ENCODE measurements around the gene ULBP1.
"Not testable (repeated sequence)": the region's sequence is repeated elsewhere in the genome, so short reads cannot be mapped to it uniquely, and the experiment has no call there.

Gene ULBP1

DNA sequence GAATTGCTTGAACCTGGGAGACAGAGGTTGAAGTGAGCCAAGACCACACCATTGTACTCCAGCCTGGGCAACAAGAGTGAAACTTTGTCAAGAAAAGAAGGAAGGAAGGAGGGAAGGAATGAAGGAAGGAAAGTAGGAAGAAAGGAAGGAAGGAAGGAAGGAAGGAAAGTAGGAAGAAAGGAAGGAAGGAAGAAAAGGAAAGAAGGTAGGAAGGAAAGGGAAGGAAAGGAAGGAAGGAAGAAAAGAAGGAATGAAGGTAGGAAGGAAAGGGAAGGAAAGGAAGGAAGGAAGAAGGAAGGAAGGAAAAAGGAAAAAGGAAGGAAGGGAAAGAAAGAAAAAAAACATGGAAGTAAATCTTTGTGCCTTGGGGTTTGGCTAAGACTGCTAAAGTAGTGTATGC, 11.7 kb downstream of the ULBP1 start:
- no peak for DNase-seq (ENCODE audit: low read depth in 2 of 2)

GRCh38 chr6:149977221-149977620, 13.5 kb downstream of the ULBP1 start:
- DNase-seq (ENCODE audit: low read depth in 2 of 2), result no peak

GRCh38 chr6:149978610-149979009, 14.9 kb downstream of the ULBP1 start:
- no peak for DNase-seq (ENCODE audit: low read depth in 2 of 2)

DNA sequence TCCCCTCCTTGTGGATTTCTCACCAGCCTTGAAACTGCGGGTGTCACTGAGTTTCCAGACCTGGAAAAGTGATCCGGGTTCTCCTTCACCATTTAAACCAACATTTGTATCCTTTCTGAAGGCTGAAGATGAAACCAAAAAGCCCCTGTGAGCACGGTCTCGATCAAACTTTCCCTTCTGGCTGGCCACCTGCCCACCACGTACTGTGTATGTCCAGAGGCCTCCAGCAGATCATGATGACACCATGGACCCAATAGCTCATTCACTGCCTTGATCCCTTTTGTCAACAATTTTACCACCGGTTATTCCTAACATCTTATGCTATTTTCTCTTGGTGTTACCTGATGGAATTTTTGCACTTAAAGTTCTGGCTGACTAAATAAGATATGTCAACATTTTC, 15.6 kb downstream of the ULBP1 start:
- DNase-seq (ENCODE audit: low read depth in 2 of 2), result no peak

DNA sequence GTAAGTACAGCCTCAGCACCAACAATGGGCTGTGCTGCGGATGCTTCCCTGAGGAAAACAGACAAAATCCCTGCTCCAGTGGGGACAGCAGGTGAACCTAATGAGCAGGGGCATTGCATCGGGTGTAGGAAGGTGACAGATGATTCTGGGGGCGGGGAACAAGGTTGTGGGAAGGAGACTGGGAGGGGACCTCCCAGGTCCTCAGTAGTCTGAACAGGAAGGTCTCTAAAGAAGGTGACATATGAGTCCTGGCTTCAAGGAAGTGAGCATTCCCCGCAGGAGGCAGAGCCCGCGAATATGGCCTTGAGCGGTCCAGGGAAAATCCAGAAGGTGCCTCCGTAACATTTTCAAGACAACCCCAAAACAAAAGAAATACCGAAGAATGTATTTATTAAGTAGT, 19.4 kb downstream of the ULBP1 start:
- DNase-seq (ENCODE audit: low read depth in 2 of 2), result no peak

GRCh38 chr6:149984773-149985172, 21.0 kb downstream of the ULBP1 start:
- DNase-seq (ENCODE audit: low read depth in 2 of 2), result no peak

DNA sequence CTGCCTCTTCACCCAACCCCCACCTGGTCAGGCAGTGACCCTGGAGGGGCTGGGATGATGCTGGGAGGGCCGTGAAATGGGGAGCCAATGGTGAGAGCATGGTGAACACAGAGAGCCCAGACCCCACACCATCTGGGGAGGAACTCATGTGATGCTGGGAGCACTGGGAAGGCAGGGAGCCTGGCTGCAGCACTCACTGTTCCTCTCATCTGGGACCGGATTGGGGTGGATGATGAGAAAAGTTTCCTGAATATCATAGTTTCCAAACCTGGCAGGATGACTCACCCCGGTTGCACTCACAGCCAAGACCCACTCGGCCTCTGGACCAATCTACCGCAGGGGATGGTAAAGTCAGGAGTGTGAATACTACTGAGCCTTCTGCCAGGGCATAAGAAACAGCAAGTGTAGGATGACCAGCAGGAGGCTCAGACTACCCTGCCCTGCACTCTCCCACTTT, 21.8 kb downstream of the ULBP1 start:
- no peak for DNase-seq (ENCODE audit: low read depth in 2 of 2)

GRCh38 chr6:149987602-149988107, 23.9 kb downstream of the ULBP1 start:
- DNase-seq (ENCODE audit: low read depth in 2 of 2), result no peak

DNA sequence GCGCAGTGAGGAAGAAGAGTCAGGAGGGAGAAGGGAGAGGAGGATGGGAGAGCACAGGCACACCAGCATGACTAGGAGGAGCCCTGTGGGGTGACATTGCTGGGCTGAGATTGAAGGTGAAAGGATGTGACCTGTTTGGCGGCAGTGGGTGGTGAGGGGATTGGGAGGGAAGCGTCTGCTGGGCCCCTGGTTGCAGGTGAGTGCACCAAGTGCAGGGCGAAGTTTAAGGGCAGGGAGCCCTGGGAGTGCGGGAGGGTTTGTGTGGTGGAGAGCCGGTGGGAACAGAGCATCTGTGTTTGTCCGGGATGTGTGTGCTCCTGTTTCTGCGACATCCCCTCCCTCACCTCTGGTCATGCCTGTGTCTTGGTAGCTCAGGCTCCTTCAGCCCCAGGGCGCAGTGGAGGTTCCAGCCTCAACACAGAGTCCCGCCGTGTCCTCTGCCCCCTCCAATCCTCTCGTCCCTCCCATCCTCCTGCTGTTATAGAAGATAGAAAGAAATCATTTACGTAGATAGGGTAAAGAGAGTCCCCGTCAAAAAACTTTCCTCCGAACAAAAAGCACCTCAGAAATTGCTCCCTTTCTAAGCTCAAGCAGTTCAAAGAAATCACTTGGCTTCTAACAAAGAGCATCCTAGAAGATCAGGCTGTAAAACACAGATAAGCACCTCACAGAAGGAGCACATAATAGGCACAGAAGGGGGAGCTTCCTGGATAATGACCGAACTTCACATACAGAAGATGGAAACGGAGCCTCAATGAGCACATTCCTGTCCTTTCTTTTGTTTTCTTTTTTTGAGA, 25.0 kb downstream of the ULBP1 start:
- DNase-seq (ENCODE audit: low read depth in 2 of 2), result no peak

DNA sequence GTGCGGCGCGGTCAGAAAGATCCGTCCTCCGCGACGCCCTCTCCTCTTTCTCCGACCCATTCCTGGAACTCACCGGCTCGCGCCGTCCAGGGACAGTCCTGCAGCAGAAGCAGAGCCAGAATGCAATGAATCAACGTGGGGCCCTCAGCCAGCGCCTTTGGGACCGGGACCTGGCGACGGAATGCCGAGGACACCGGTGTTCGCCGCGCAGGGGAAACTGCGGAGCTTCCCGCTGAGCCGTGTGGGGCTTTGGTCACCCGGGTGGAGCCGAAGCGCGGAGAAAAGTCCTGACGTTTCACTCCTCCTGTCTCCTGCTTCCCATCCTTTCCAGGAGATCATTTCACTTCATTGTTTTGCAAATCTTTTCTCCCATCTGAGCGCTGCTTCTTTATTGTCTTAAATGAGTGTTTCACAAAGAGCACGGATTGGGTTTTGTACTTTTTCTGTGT, 26.5 kb downstream of the ULBP1 start:
- no peak for DNase-seq (ENCODE audit: low read depth in 2 of 2)

DNA sequence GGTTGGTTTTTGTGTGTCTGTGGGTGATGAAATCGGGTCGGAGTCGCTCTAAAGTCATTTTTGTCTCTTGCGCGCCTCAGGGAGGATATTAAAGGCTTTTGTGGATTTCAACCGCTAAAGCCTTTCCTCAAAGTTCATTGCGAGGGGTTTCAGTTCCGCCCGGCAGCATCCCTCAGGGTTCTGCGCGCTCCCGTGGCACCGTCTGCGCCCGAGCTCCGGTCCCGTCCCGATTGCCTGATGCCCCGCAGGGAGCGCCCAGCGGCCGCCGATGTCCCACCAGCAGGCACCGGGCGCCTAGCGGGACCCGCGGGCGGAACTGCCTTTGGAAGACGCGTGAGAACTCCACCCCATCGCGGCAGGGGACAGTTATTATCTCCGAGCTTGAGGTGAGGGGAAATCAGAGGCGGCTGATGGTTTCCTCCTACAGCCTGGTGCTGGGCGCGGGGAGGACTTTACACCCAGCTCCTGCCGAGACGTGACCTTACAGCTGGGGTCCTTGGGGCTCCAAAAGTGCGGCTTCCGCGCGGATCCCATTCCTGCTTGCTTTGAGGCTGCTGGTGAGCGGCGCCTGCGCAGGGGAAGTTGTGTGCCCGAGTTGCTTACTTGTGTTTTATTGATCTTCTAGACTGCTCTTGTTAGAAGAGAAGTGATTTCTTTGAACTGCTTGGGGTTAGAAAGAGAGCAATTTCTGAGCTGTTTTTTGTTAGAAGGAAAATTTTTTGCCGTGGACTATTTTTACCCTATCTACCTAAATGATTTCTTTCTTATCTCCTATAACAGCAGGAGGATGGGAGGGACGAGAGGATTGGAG, 27.1 kb downstream of the ULBP1 start:
- DNase-seq (ENCODE audit: low read depth in 2 of 2), result no peak

DNA sequence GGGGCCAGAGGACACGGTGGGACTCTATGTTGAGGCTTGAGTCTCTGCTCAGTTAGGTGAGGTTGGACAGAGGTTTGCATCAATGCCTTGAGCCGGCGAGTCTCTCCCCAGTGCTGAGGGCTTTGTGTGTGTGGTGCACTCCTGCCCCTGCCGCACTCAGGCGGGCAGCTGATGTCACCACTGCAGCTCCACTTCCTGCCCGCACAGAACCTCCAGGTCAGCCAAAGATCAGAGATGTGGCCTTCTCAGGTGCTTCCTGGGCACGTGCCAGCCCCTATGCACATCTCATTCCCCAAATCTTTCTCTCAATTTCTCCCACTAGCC, 27.7 kb downstream of the ULBP1 start:
- DNase-seq (ENCODE audit: low read depth in 2 of 2), result not testable (repeated sequence)

DNA sequence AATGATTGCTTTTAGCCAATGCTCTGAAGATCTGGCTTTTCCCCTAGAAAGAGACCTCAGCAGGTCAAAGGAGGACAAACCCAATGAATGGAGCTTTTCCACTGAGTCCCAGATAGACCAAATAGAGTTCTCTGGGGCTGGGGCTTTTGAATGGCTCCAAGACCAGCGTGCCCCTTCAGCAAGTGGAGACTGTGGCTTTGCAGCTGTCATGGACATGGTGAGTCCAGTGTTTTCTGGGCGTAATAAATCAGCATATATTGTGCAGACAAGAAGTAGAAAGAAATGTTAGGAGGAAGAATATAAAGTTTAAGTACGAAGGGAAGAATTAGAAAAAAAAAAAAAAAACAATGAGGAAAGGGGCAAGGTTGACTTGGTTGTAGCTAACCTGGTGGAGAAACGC, 28.1 kb downstream of the ULBP1 start:
- no peak for DNase-seq (ENCODE audit: low read depth in 2 of 2)

DNA sequence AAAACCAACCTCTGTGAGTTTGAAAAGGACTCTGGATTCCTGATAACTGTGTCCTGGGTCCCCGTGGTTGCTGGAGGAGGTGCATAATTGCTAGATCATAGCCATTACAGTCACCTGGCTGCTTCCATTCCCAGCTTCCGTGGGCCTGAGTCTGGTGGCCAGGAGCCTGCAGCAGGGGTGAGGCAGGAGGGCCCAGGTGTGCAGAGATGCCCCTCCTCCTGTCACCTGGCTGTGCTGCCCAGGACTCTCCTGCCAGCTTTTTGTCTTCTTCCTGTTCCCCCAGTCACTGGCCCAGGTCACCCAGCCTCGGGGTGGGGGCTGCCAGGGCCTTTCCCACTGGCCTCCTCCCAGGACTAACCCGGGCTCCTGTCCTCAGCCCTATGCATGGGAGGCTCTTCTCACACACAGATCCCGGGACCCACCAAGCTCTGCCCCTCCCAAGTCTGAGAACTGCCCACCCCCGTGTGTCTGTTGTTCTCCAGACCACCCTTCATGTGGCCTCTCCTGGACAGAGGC, 31.6 kb downstream of the ULBP1 start:
- no peak for DNase-seq (ENCODE audit: low read depth in 2 of 2)

DNA sequence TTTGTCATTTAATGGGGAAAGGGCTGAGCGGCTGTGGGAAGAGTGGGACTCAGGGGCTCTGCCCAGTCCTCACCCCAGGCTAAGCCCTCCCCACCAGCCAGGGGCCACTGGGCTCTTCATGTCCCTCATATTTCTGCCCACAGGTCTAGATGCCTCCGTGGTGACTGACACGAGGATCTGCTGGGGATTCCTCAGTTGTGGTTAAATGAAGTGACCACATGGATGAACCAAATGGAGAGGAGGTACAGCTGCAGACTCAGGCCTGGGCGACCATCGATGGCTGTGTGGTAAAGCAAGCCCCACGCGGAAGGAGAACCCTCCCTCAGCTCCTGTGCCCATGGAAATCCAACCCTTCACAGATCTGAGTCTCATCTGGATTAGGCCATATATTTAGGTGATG, 32.2 kb downstream of the ULBP1 start:
- DNase-seq (ENCODE audit: low read depth in 2 of 2), result no peak

GRCh38 chr6:149999636-150000035, 35.9 kb downstream of the ULBP1 start:
- DNase-seq (ENCODE audit: low read depth in 2 of 2), result no peak

DNA sequence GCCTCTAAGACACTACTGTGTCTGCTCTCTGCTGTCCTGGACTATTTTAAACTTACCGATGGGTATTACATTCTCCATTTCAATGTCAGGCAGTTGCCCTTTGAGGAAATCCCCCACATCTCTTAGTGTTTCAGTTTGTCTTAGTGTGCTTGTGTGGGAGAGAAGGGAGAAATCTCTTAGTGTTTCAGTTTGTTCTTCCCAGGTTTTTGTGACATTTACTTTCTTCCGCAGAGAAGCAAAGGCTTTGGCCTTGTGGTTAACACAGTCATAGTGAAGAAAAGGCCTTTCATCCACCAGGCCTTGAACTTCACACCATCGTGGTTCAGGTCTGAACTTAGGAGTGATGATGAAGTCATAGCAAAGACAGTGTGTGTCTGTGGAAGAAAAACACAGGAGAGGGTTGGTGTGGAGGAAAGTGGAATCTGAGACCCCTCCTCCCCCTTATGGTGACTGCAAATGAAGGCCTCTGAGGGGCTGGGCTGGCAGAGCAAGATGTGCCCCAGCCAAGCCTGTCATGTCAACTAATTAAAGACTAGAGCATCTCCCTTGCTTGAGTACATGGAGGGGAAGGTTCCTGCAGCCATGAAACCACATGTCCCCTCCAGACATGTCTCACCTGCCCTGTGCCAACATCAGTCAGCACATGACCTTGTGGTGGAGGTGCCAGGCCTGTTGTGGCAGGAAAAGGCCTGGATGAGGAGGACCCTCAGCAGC, 37.7 kb downstream of the ULBP1 start:
- no peak for DNase-seq (ENCODE audit: low read depth in 2 of 2)

GRCh38 chr6:150002710-150003109, 39.0 kb downstream of the ULBP1 start:
- no peak for DNase-seq (ENCODE audit: low read depth in 2 of 2)

DNA sequence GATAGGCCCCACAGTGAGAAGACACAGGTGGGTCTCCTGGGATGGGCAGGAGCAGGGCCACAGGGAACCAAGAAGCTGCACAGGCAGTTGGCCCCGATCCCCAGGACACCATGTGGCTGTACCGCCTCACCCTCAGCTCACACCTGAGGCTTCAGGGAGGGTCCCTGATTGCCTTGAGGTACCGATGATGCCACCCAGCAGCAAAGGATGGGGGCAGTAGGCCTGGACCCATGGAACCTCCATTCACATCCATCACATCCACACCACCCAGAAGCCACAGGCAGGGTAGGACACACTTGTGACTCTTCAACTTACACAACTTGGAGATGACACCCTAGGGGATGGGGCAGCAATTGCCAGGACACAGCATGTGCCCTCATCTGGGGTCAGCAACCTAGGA, 39.9 kb downstream of the ULBP1 start:
- not testable (repeated sequence) for DNase-seq (ENCODE audit: low read depth in 2 of 2)

- no peak for DNase-seq (ENCODE audit: low read depth in 2 of 2)
These were observed 40.5 kb downstream of the ULBP1 start for GRCh38 chr6:150004101-150004782.
